Mesodermal cell (in vitro differentiated cells): ENCODE results near the gene USP36.
"Not testable (repeated sequence)": the region's sequence is repeated elsewhere in the genome, so short reads cannot be mapped to it uniquely, and the experiment has no call there.

Source experiments
- H3K27ac ChIP-seq: 2 replicates; pipeline ENCODE4 v1.7.0; 2013; ENCODE audit warnings: mild to moderate bottlenecking, low read depth, low read length, moderate library complexity; ENCODE audit not compliant: severe bottlenecking
- H3K36me3 ChIP-seq: 2 replicates; pipeline ENCODE4 v1.7.1; 2013; ENCODE audit warnings: mild to moderate bottlenecking, low read length, moderate library complexity; ENCODE audit not compliant: control insufficient read depth, insufficient read depth
- H3K4me1 ChIP-seq: one replicate; pipeline ENCODE4 v1.7.1; 2013; ENCODE audit warnings: mild to moderate bottlenecking, low read length; ENCODE audit not compliant: insufficient read depth, control insufficient read depth, poor library complexity, severe bottlenecking
- H3K4me3 ChIP-seq: 2 replicates; pipeline ENCODE4 v1.7.0; 2013; ENCODE audit warnings: low read length, control low read depth, mild to moderate bottlenecking; ENCODE audit not compliant: insufficient read depth, poor library complexity, severe bottlenecking; ENCODE audit errors: extremely low read depth
- H3K9me3 ChIP-seq: 2 replicates; pipeline ENCODE4 v1.7.1; 2013; ENCODE audit warnings: mild to moderate bottlenecking, low read length, moderate library complexity; ENCODE audit not compliant: control insufficient read depth
- WGBS, 2 experiments: methylation state at CpG; one replicate each; pipeline ENCODE4 v1.1.5; 2013; ENCODE audit warnings: missing lambda C conversion rate in 2 of 2; ENCODE audit not compliant: insufficient coverage in 2 of 2; 5-methylcytosine and 5-hydroxymethylcytosine counted together

USP36 gene

GRCh38 chr17:78882540-78883088 is 42.0 kb upstream of the USP36 start:
- no peak overlapping the region for H3K4me3 ChIP-seq
- 82 to 83% methylated on average over 9 to 12 of the region's 14 CpGs for WGBS, 2 experiments
- peaks cover 6% of the 10 kb centered on the region for H3K36me3 ChIP-seq
- H3K27ac ChIP-seq = peak overlapping the region; percentile 100
- no peaks in the 10 kb centered on the region for H3K9me3 ChIP-seq
- H3K4me1 ChIP-seq = peaks cover 51% of the 10 kb centered on the region

DNA sequence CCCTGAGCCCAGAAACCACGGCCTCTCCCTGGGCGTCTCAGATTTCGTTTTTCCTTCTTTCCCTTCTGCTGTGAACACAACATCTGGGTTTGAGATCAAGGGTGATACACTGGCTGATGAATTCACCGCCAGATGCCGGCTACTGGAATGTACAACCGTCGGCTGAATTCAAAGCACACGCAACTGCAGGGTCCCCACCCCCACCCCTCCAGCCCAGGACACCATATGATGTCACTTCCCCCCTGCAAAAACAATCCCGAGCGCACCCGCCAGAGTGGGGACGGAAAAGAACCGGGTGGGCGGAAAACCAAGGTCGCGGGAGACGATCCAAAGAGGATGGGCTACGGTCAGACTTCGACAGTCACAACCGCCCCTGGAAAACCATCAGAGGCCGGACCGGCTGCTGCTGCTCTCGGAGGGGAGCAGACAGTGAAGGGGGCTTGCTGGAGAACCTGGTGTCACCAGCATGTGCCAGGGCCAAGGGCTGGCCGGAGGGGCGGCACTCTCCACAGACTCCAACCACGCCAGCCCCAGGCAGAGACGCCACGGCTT is 39.1 kb upstream of the USP36 start:
- Histone ChIP-seq H3K9me3 (no peaks in the 10 kb centered on the region), H3K4me1 (peaks cover 46% of the 10 kb centered on the region), H3K36me3 (no peaks in the 10 kb centered on the region), H3K4me3 (no peak overlapping the region), H3K27ac (peak overlapping the region; percentile 60)
- 80 to 88% methylated on average over 27 to 28 of the region's 28 CpGs for WGBS, 2 experiments

DNA sequence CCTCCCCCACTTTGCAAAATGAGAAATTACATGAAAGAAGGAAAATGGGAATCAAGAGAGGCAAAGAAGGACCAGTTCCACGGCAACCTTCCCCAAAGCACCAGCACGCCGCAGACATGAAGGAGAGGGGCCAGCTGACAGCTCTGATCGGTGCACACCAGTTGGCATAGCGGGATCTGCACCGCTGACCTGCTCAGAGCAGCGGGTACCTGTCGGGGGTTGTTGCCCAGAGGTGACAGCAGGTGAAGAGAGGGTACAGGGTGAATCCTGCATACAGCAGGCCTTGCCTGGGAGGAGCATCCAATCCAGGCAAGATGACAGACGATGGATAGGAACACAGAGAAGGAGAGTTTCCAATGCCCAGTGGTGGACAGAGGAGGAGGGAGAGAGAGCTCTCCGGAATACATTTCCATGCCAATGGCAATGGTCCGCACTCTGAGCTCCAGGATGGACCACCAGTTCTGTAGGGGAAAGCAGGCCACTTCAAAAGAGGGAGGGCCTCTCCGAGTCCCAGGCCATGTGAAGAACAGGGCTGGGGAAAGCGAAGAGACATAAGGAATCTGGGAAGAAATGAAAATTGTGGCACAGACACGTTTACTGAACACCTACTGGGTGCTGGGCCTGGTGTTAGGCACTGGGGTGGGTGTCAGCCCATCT is 38.4 kb upstream of the USP36 start:
- Histone ChIP-seq H3K27ac (peak overlapping the region; percentile 60), H3K4me1 (peaks cover 39% of the 10 kb centered on the region), H3K9me3 (no peaks in the 10 kb centered on the region), H3K4me3 (no peak overlapping the region), H3K36me3 (no peaks in the 10 kb centered on the region)
- WGBS, 2 experiments = 90 to 94% methylated on average over 13 to 14 of the region's 14 CpGs

- peaks cover 35% of the 10 kb centered on the region for H3K4me1 ChIP-seq
- no peaks in the 10 kb centered on the region for H3K9me3 ChIP-seq
- no peak overlapping the region for H3K27ac ChIP-seq
- WGBS, 2 experiments = 94 to 96% methylated on average over 15 of the region's 15 CpGs
- H3K4me3 ChIP-seq = no peak overlapping the region
- peaks cover 7% of the 10 kb centered on the region for H3K36me3 ChIP-seq
These were observed 37.6 kb upstream of the USP36 start for GRCh38 chr17:78878261-78878660.

- peaks cover 23% of the 10 kb centered on the region for H3K4me1 ChIP-seq
- H3K36me3 ChIP-seq = peaks cover 19% of the 10 kb centered on the region
- WGBS, 2 experiments = 83 to 86% methylated on average over 3 to 7 of the region's 8 CpGs
- not testable (repeated sequence) for H3K9me3 ChIP-seq, H3K27ac ChIP-seq, H3K4me3 ChIP-seq
These were observed 36.4 kb upstream of the USP36 start for GRCh38 chr17:78876954-78877517.

DNA sequence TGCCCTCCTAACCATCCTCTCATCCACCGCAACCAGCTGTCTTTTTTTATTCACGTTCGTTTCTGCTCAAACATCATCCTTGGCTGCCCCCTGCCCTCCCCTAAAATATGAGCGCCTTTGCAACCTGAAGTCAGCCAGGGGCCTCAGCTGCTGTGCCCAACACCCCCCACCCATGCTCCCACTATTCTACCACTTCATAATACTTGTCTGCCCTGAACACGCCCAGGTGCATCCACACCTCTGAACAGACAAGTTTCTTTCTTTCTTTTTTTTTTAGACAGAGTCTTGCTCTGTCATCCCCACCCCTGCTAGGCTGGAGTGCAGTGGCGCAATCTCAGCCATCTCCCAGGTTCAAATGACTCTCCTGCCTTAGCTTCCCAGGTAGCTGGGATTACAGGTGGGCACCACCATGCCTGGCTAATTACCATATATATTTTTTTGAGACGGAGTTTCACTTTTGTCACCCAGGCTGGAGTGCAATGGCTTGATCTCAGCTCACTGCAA is 35.5 kb upstream of the USP36 start:
- H3K36me3 ChIP-seq = peaks cover 26% of the 10 kb centered on the region
- H3K27ac ChIP-seq = peak overlapping the region; percentile 58
- H3K9me3 ChIP-seq = no peaks in the 10 kb centered on the region
- peaks cover 22% of the 10 kb centered on the region for H3K4me1 ChIP-seq
- 92 to 94% methylated on average over 6 to 7 of the region's 7 CpGs for WGBS, 2 experiments
- no peak overlapping the region for H3K4me3 ChIP-seq

- Histone ChIP-seq H3K9me3 (no peaks in the 10 kb centered on the region), H3K36me3 (peaks cover 32% of the 10 kb centered on the region), H3K4me1 (peaks cover 22% of the 10 kb centered on the region), H3K27ac (peak overlapping the region; percentile 58), H3K4me3 (no peak overlapping the region)
- 85 to 87% methylated on average over 7 to 9 of the region's 9 CpGs for WGBS, 2 experiments
These were observed 34.9 kb upstream of the USP36 start for GRCh38 chr17:78875363-78876093.

DNA sequence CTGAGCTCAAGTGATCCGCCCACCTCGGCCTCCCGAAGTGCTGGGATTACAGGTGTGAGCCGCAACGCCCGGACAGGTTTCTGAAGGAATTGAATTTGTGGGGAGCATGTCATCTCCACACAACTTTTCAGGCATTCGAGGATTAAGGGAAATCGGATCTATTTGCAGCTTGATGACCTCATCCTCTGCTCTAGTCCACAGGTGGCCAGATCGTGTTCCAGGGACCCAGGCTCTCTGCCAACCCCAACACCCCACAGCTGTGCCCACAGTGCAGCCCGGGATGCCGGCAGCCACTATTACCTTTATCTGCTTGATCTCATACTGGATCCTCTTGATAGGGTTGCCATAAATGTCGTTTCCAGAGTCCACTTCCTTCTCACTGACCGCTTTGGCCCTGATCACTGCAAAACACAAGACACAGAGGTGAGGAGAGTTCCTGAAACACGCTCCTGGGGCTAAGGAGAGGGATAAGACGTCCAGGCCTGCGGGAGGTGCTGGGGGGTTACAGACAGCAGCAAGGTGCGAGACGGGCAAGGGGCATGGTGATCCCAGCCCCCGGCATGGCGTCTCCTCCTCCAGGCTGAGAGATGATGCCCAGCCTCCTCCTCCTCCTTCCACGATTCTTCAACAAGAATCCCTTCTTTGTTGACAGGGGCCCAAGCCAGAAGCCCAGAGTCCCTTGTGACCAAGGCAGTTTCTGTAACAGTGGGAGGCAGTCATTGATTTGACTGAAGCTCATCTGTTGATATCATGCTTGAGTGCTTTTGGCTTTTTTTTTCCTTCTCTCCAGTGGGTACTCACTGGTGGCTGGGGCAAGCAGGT is 33.1 kb upstream of the USP36 start:
- H3K4me1 ChIP-seq = peaks cover 13% of the 10 kb centered on the region
- H3K4me3 ChIP-seq = no peak overlapping the region
- H3K27ac ChIP-seq = no peak overlapping the region
- WGBS, 2 experiments = 93% methylated on average over 14 to 19 of the region's 21 CpGs
- no peaks in the 10 kb centered on the region for H3K9me3 ChIP-seq
- H3K36me3 ChIP-seq = peaks cover 46% of the 10 kb centered on the region

DNA sequence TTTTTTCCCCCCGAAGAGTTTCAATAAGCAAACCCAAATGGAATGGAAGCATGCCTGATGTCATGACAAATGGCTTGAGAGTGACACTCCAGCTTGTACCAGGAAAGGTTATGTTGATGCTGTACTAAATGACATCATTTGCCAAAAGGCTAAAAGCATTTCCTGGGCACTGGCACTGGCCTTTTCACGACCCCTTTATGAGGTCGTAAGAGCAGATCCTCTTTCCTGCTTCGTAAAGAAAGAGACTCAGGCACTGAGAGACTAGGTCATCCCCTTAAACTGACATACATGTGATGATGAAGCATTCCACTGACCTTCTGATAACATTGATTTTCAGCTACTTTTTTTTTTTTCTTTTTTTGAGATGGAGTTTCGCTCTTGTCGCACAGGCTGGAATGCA is 31.9 kb upstream of the USP36 start:
- Histone ChIP-seq H3K4me1 (peaks cover 13% of the 10 kb centered on the region), H3K27ac (no peak overlapping the region), H3K4me3 (no peak overlapping the region), H3K36me3 (peaks cover 56% of the 10 kb centered on the region), H3K9me3 (no peaks in the 10 kb centered on the region)
- WGBS, 2 experiments = 91 to 98% methylated on average over 4 to 6 of the region's 6 CpGs

- no peaks in the 10 kb centered on the region for H3K9me3 ChIP-seq
- H3K36me3 ChIP-seq = peaks cover 60% of the 10 kb centered on the region
- 88% methylated on average over 12 to 13 of the region's 15 CpGs for WGBS, 2 experiments
These were observed 30.0 kb upstream of the USP36 start for GRCh38 chr17:78870621-78871020.

More at GRCh38 chr17:78870621-78871020, 30.0 kb upstream of the USP36 start:
- no peak overlapping the region for H3K27ac ChIP-seq
- no peak overlapping the region for H3K4me3 ChIP-seq
- peaks cover 5% of the 10 kb centered on the region for H3K4me1 ChIP-seq
